Inferior parietal cortex (tissue), 1 donor: ENCODE results near the gene ABHD2.

Experiments
- DNase-seq: peaks from one replicate; pipeline ENCODE4 v3.0.0-alpha.2; 2016; ENCODE audit errors: extremely low spot score

Gene ABHD2

GRCh38 chr15:89192766-89193165, 104.5 kb downstream of the ABHD2 start:
- DNase-seq = no peak

GRCh38 chr15:89194608-89195007, 106.4 kb downstream of the ABHD2 start:
- no peak for DNase-seq

GRCh38 chr15:89195836-89196235, 107.6 kb downstream of the ABHD2 start:
- no peak for DNase-seq

- no peak for DNase-seq
Observed at GRCh38 chr15:89196241-89196640, 108.0 kb downstream of the ABHD2 start.

GRCh38 chr15:89196994-89197393, 108.7 kb downstream of the ABHD2 start:
- DNase-seq = no peak

GRCh38 chr15:89197503-89197971, 109.3 kb downstream of the ABHD2 start:
- peak; percentile 84 for DNase-seq

GRCh38 chr15:89198196-89198595, 109.9 kb downstream of the ABHD2 start:
- no peak for DNase-seq

- peak; percentile 66 for DNase-seq
Observed at GRCh38 chr15:89198934-89199333, 110.7 kb downstream of the ABHD2 start.

GRCh38 chr15:89199746-89200145, 111.5 kb downstream of the ABHD2 start:
- peak; percentile 32 for DNase-seq

GRCh38 chr15:89200182-89200581, 111.9 kb downstream of the ABHD2 start:
- DNase-seq = no peak

- DNase-seq = no peak
Observed at GRCh38 chr15:89201465-89202005, 113.3 kb downstream of the ABHD2 start.

- DNase-seq = no peak
Observed at GRCh38 chr15:89203705-89204273, 115.5 kb downstream of the ABHD2 start.

GRCh38 chr15:89205991-89206585, 117.8 kb downstream of the ABHD2 start:
- no peak for DNase-seq

GRCh38 chr15:89206908-89207331, 118.7 kb downstream of the ABHD2 start:
- peak; percentile 79 for DNase-seq

- no peak for DNase-seq
Observed at GRCh38 chr15:89208256-89208655, 120.0 kb downstream of the ABHD2 start.

- DNase-seq = no peak
Observed at GRCh38 chr15:89209057-89209456, 120.8 kb downstream of the ABHD2 start.

GRCh38 chr15:89211678-89212170, 123.5 kb downstream of the ABHD2 start:
- DNase-seq = no peak

GRCh38 chr15:89215627-89216026, 127.4 kb downstream of the ABHD2 start:
- DNase-seq = no peak

GRCh38 chr15:89217031-89217430, 128.8 kb downstream of the ABHD2 start:
- no peak for DNase-seq

GRCh38 chr15:89217686-89218376, 129.6 kb downstream of the ABHD2 start:
- DNase-seq = no peak

- no peak for DNase-seq
Observed at GRCh38 chr15:89218531-89218930, 130.3 kb downstream of the ABHD2 start.

GRCh38 chr15:89221543-89221942, 133.3 kb downstream of the ABHD2 start, which contains the start of gene RLBP1:
RLBP1 (minus strand) TSS chr15:89221579; CDS start chr15:89218975, 2,604 bp downstream.
- no peak for DNase-seq
